ENCODE data around the gene TECPR1. TPM values are rescaled to one million over a fixed set of nuclear protein-coding genes. Genes with fewer than 3 reads are reported as not detected.

TECPR1 gene
- total RNA-seq, 8 experiments from 2014 or later: 7.0 to 23.4 (median 16.2) TPM

- Histone ChIP-seq H3K27ac (no peak overlapping the region), H3K4me3 (no peak overlapping the region), H3K4me1 (replicated peaks in 1 of 2) (peaks cover 0 to 6% of the 10 kb centered on the region in 2 donors)
- ATAC-seq (replicated peaks in 6 of 8): no peak
- in situ Hi-C loops (cut with MboI; ENCODE audit: low pct_unique_long_range_greater_than_20kb in 2 of 9, low sequenced_read_pairs in 9 of 9, unreplicated experiment in 9 of 9): loop anchor here in 3 of 9 experiments (25.0 kb wide), 1 partner anchor 162 kb away; no protein-coding TSS in a partner anchor
- 78 to 100% (median 96%) methylated on average over 1 to 16 of the region's 20 CpGs; no CpG with 5 or more reads in 1 of the 10 experiments for WGBS, 10 experiments
Measured at GRCh38 chr7:98174334-98175259, 77.4 kb downstream of the TECPR1 start.

GRCh38 chr7:98171449-98171848 lies 80.6 kb downstream of the TECPR1 start:
- peaks cover 4 to 6% of the 10 kb centered on the region in 2 donors for H3K4me1 ChIP-seq (replicated peaks in 1 of 2)
- no peak overlapping the region for H3K4me3 ChIP-seq
- in situ Hi-C loops (cut with MboI; ENCODE audit: low pct_unique_long_range_greater_than_20kb in 2 of 9, low sequenced_read_pairs in 9 of 9, unreplicated experiment in 9 of 9): loop anchor here in 3 of 9 experiments (25.0 kb wide), 1 partner anchor 159 kb away; no protein-coding TSS in a partner anchor
- H3K27ac ChIP-seq: no peak overlapping the region
- ATAC-seq (replicated peaks in 6 of 8): peak in 1 of 8 experiments; percentile 7
- 69 to 100% (median 86%) methylated on average over 1 to 16 of the region's 24 CpGs; no CpG with 5 or more reads in 1 of the 10 experiments for WGBS, 10 experiments

GRCh38 chr7:98170966-98171365 lies 81.1 kb downstream of the TECPR1 start:
- H3K4me3 ChIP-seq: no peak overlapping the region
- 29 to 100% (median 77%) methylated on average over 1 to 8 of the region's 8 CpGs; no CpG with 5 or more reads in 1 of the 10 experiments for WGBS, 10 experiments
- peaks cover 4 to 6% of the 10 kb centered on the region in 2 donors for H3K4me1 ChIP-seq (replicated peaks in 1 of 2)
- in situ Hi-C loops (cut with MboI; ENCODE audit: low pct_unique_long_range_greater_than_20kb in 2 of 9, low sequenced_read_pairs in 9 of 9, unreplicated experiment in 9 of 9): loop anchor here in 3 of 9 experiments (25.0 kb wide), 1 partner anchor 159 kb away; no protein-coding TSS in a partner anchor
- H3K27ac ChIP-seq: no peak overlapping the region
- peak in 3 of 8 experiments; percentile 46 to 74 (median 52) for ATAC-seq (replicated peaks in 6 of 8)

- Histone ChIP-seq H3K4me3 (no peak overlapping the region), H3K4me1 (replicated peaks in 1 of 2) (peaks cover 6 to 9% of the 10 kb centered on the region in 2 donors), H3K27ac (no peak overlapping the region)
- in situ Hi-C loops (cut with MboI; ENCODE audit: low pct_unique_long_range_greater_than_20kb in 2 of 9, low sequenced_read_pairs in 9 of 9, unreplicated experiment in 9 of 9): loop anchor here in 4 of 9 experiments (10.0 to 25.0 kb wide), 2 partner anchors 144 to 157 kb away; no protein-coding TSS in a partner anchor
- WGBS, 10 experiments: 75 to 98% (median 92%) methylated on average over 1 to 5 of the region's 5 CpGs; no CpG with 5 or more reads in 2 of the 10 experiments
- ATAC-seq (replicated peaks in 6 of 8): no peak
Measured at GRCh38 chr7:98168904-98169621, 83.0 kb downstream of the TECPR1 start.

GRCh38 chr7:98168181-98168903 lies 83.7 kb downstream of the TECPR1 start:
- H3K4me3 ChIP-seq: no peak overlapping the region
- WGBS, 10 experiments: 13 to 80% (median 60%) methylated on average over 4 to 14 of the region's 17 CpGs
- peaks cover 6 to 13% of the 10 kb centered on the region in 2 donors for H3K4me1 ChIP-seq (replicated peaks in 1 of 2)
- peak; percentile 15 to 81 (median 69) for ATAC-seq (replicated peaks in 6 of 8)
- no peak overlapping the region for H3K27ac ChIP-seq
- in situ Hi-C loops (cut with MboI; ENCODE audit: low pct_unique_long_range_greater_than_20kb in 2 of 9, low sequenced_read_pairs in 9 of 9, unreplicated experiment in 9 of 9): loop anchor here in 4 of 9 experiments (10.0 to 25.0 kb wide), 2 partner anchors 144 to 156 kb away; no protein-coding TSS in a partner anchor

- peak in 1 of 8 experiments; percentile 7 for ATAC-seq (replicated peaks in 6 of 8)
- peaks cover 6 to 13% of the 10 kb centered on the region in 2 donors for H3K4me1 ChIP-seq (replicated peaks in 1 of 2)
- no peak overlapping the region for H3K27ac ChIP-seq
- H3K4me3 ChIP-seq: no peak overlapping the region
- in situ Hi-C loops (cut with MboI; ENCODE audit: low pct_unique_long_range_greater_than_20kb in 2 of 9, low sequenced_read_pairs in 9 of 9, unreplicated experiment in 9 of 9): loop anchor here in 4 of 9 experiments (10.0 to 25.0 kb wide), 2 partner anchors 143 to 155 kb away; no protein-coding TSS in a partner anchor
- whole genome bisulfite sequencing, 10 experiments: 60 to 100% (median 94%) methylated on average over 1 to 9 of the region's 15 CpGs; no CpG with 5 or more reads in 2 of the 10 experiments
Measured at GRCh38 chr7:98167653-98168052, 84.4 kb downstream of the TECPR1 start.

GRCh38 chr7:98166668-98166970 lies 85.4 kb downstream of the TECPR1 start:
- in situ Hi-C loops (cut with MboI; ENCODE audit: low pct_unique_long_range_greater_than_20kb in 2 of 9, low sequenced_read_pairs in 9 of 9, unreplicated experiment in 9 of 9): loop anchor here in 4 of 9 experiments (10.0 to 25.0 kb wide), 2 partner anchors 142 to 154 kb away; no protein-coding TSS in a partner anchor
- Histone ChIP-seq H3K4me1 (replicated peaks in 1 of 2) (peaks cover 6 to 13% of the 10 kb centered on the region in 2 donors), H3K4me3 (no peak overlapping the region), H3K27ac (no peak overlapping the region)
- ATAC-seq (replicated peaks in 6 of 8): no peak
- 45 to 100% (median 71%) methylated on average over 1 to 2 of the region's 2 CpGs; no CpG with 5 or more reads in 4 of the 10 experiments for WGBS, 10 experiments

- peaks cover 6 to 13% of the 10 kb centered on the region in 2 donors for H3K4me1 ChIP-seq (replicated peaks in 1 of 2)
- no peak overlapping the region for H3K27ac ChIP-seq
- ATAC-seq (replicated peaks in 6 of 8): peak in 6 of 8 experiments; percentile 35 to 87 (median 66)
- in situ Hi-C loops (cut with MboI; ENCODE audit: low pct_unique_long_range_greater_than_20kb in 2 of 9, low sequenced_read_pairs in 9 of 9, unreplicated experiment in 9 of 9): loop anchor here in 4 of 9 experiments (10.0 to 25.0 kb wide), 2 partner anchors 141 to 154 kb away; no protein-coding TSS in a partner anchor
- no peak overlapping the region for H3K4me3 ChIP-seq
- WGBS, 10 experiments: 28 to 66% (median 48%) methylated on average over 2 to 11 of the region's 18 CpGs
Measured at GRCh38 chr7:98165827-98166667, 86.0 kb downstream of the TECPR1 start.

Other genes with a start within 250 kb of the TECPR1 start
- gene LMTK2, start 145.4 kb downstream of the TECPR1 start, total RNA-seq: 10 to 100 TPM in 7 of 8 experiments, 1 to 10 TPM in 1; 4.3 to 16.8 (median 13.1) TPM
- 1 to 10 TPM in 1 of 8 experiments, under 1 TPM in 4, not detected in 3; 0.43 to 1.3 (median 0.50) TPM for gene BHLHA15, start 40.8 kb downstream of the TECPR1 start, total RNA-seq
- 10 to 100 TPM; 48.7 to 99.2 (median 70.5) TPM for gene BRI3, start 29.5 kb upstream of the TECPR1 start, total RNA-seq
- gene BAIAP2L1, start 148.9 kb upstream of the TECPR1 start, total RNA-seq: 1 to 10 TPM in 6 of 8 experiments, under 1 TPM in 2; 0.66 to 2.5 (median 1.4) TPM